HG02571 (cell line): Measurements from ENCODE around the gene AATK.

Experiments
- ATAC-seq: cut with Tn5 transposase; IDR thresholded peaks from one replicate; pipeline ENCODE4 v1.9.1; 2021; ENCODE audit warnings: mild to moderate bottlenecking, moderate library complexity; ENCODE audit not compliant: unreplicated experiment

The AATK gene

GRCh38 chr17:81166033-81166492, at the start of gene AATK:
Gene AATK (minus strand): TSS chr17:81166221. CDS start chr17:81165992, 229 bp downstream.
- ATAC-seq = no peak

GRCh38 chr17:81213978-81214377, 48.0 kb upstream of the AATK start:
- no peak for ATAC-seq

GRCh38 chr17:81212365-81212764, 46.3 kb upstream of the AATK start:
- ATAC-seq = no peak

- no peak for ATAC-seq
These were observed 44.8 kb upstream of the AATK start for GRCh38 chr17:81210868-81211267.

GRCh38 chr17:81210466-81210865, 44.4 kb upstream of the AATK start:
- no peak for ATAC-seq

- no peak for ATAC-seq
These were observed 43.1 kb upstream of the AATK start for GRCh38 chr17:81209141-81209540.

- ATAC-seq = no peak
These were observed 42.6 kb upstream of the AATK start for GRCh38 chr17:81208651-81209050.

GRCh38 chr17:81207610-81208581, 41.9 kb upstream of the AATK start:
- no peak for ATAC-seq

- no peak for ATAC-seq
These were observed 40.6 kb upstream of the AATK start for GRCh38 chr17:81206657-81207056.

- no peak for ATAC-seq
These were observed 40.1 kb upstream of the AATK start for GRCh38 chr17:81206166-81206565.

GRCh38 chr17:81204578-81204977, 38.6 kb upstream of the AATK start:
- ATAC-seq = no peak

- no peak for ATAC-seq
These were observed 37.1 kb upstream of the AATK start for GRCh38 chr17:81203136-81203535.

GRCh38 chr17:81202318-81202717, 36.3 kb upstream of the AATK start:
- no peak for ATAC-seq

- no peak for ATAC-seq
These were observed 34.9 kb upstream of the AATK start for GRCh38 chr17:81200695-81201580.

GRCh38 chr17:81200201-81200600, 34.2 kb upstream of the AATK start:
- ATAC-seq = no peak

- no peak for ATAC-seq
These were observed 33.4 kb upstream of the AATK start for GRCh38 chr17:81199482-81199830.

GRCh38 chr17:81198826-81199481, 32.9 kb upstream of the AATK start:
- ATAC-seq = no peak

- ATAC-seq = no peak
These were observed 31.9 kb upstream of the AATK start for GRCh38 chr17:81197831-81198490.

GRCh38 chr17:81197409-81197795, 31.4 kb upstream of the AATK start:
- ATAC-seq = no peak
